Upper lobe of left lung (tissue), 6 donors: ENCODE results near the gene CRPPA. TPM values are rescaled to one million over a fixed set of nuclear protein-coding genes. Genes with fewer than 3 reads are reported as not detected.

Experiments used
- ATAC-seq, 2 donors: fragments of 200-7000 bp; cut with Tn5 transposase; one replicate each; pipeline ENCODE4 v1.9.1; 2022; ENCODE audit warnings: mild to moderate bottlenecking in 2 of 2, moderate library complexity in 2 of 2; ENCODE audit not compliant: low FRiP score in 2 of 2
- DNase-seq, 2 donors: peaks; one replicate each; pipeline ENCODE4 v3.0.0-alpha.2; 2019 to 2020
- H3K27ac ChIP-seq, 4 donors: fragments of 200-600 bp; sonication (generic); one replicate each; pipeline ENCODE4 v1.5.1; 2016 to 2019
- H3K27me3 ChIP-seq, 4 donors: fragments of 200-600 bp; sonication (generic); one replicate each; pipeline ENCODE4 v1.5.1; 2017 to 2019
- H3K36me3 ChIP-seq, 4 donors: fragments of 200-600 bp; sonication (generic); one replicate each; pipeline ENCODE4 v1.5.1; 2016 to 2019
- H3K4me1 ChIP-seq, 4 donors: fragments of 200-600 bp; sonication (generic); one replicate each; pipeline ENCODE4 v1.5.1; 2018 to 2019
- H3K4me3 ChIP-seq, 4 donors: fragments of 200-600 bp; sonication (generic); one replicate each; pipeline ENCODE4 v1.5.1; 2017 to 2019; ENCODE audit warnings: mild to moderate bottlenecking in 2 of 4, moderate library complexity in 1 of 4
- H3K9me3 ChIP-seq, 4 donors: fragments of 200-600 bp; sonication (generic); one replicate each; pipeline ENCODE4 v1.5.1; 2018 to 2019
- EP300 ChIP-seq, 4 donors: sonication (generic); formaldehyde crosslinking; IDR thresholded peaks; one replicate each; pipeline ENCODE4 v1.5.1; 2017; ENCODE audit warnings: antibody characterized with exemption in 4 of 4, control low read depth in 2 of 4
- POLR2A ChIP-seq, 4 donors: fragments of 450-650 bp; IDR thresholded peaks; one replicate each; pipeline ENCODE4 v1.5.1; 2016 to 2017; ENCODE audit warnings: antibody characterized with exemption in 4 of 4, mild to moderate bottlenecking in 2 of 4
- POLR2AphosphoS5 ChIP-seq, 2 donors: sonication (generic); formaldehyde crosslinking; IDR thresholded peaks; one replicate each; pipeline ENCODE4 v1.5.1; 2017; ENCODE audit warnings: antibody characterized with exemption in 2 of 2
- WGBS, 2 donors: methylation state at CpG; one replicate each; pipeline ENCODE4 v1.1.5; 2017 to 2018; 5-methylcytosine and 5-hydroxymethylcytosine counted together
- total RNA-seq, 6 donors: library from RNA; depleted of rRNA in 4 of 6; stranded (reverse); fragments of >200 nt in 4 of 6; gene quantifications; one replicate each; pipeline versions ENCODE4 v1.1.0 to v1.2.1, GENCODE V29; 2016 to 2021
- TF ChIP-seq, protein P1 (sequence below), 6 experiments: fragments of 450-650 bp in 4 of 6; fragments of 200-600 bp in 2 of 6; sonication (generic) in 2 of 6; IDR thresholded peaks; one replicate each; pipeline ENCODE4 v1.5.1; 2016 to 2019; ENCODE audit warnings: antibody characterized with exemption in 6 of 6
- donor health status: DM: no; HTN: no; CAD: no; lungs with moderate emphysema.
- donor health status: DM: no; HTN: yes; CAD: no; lungs with severe emphysema.

The CRPPA gene
- total RNA-seq, 6 donors from 2014 or later, result 1.0 to 3.3 (median 2.4) TPM

DNA sequence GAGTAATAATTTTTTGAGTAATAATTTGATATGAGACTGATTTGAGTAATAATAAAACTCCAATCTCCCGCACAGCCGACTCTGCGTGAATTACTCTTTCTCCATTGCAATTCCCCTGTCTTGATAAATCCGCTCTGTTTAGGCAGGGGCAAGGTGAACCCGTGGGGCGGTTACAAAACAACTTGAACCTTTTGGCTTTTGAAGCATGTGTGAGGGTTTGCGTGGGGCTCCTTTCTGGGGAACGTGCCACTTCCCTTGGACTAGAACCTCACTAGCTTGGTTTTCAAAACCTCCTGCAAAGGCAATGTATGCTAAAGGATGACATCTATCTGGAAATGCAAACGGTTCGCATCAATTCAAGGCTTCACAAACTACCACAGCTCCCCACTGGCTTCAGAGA is 1.5 kb downstream of the CRPPA start:
- Histone ChIP-seq H3K4me1 (peaks cover 13 to 23% (median 15%) of the 10 kb centered on the region in 4 donors), H3K36me3 (no peaks in the 10 kb centered on the region), H3K9me3 (no peaks in the 10 kb centered on the region), H3K27me3 (no peaks in the 10 kb centered on the region), H3K27ac (peak overlapping the region in 3 of 4 donors; percentile 93 to 98 (median 94)), H3K4me3 (peak overlapping the region in 2 of 4 donors; percentile 58 to 71)
- no peak for DNase-seq
- ATAC-seq, result no peak
- TF ChIP-seq, protein P1, sequence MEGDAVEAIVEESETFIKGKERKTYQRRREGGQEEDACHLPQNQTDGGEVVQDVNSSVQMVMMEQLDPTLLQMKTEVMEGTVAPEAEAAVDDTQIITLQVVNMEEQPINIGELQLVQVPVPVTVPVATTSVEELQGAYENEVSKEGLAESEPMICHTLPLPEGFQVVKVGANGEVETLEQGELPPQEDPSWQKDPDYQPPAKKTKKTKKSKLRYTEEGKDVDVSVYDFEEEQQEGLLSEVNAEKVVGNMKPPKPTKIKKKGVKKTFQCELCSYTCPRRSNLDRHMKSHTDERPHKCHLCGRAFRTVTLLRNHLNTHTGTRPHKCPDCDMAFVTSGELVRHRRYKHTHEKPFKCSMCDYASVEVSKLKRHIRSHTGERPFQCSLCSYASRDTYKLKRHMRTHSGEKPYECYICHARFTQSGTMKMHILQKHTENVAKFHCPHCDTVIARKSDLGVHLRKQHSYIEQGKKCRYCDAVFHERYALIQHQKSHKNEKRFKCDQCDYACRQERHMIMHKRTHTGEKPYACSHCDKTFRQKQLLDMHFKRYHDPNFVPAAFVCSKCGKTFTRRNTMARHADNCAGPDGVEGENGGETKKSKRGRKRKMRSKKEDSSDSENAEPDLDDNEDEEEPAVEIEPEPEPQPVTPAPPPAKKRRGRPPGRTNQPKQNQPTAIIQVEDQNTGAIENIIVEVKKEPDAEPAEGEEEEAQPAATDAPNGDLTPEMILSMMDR (IDR thresholded peaks at IDR 0.05), result no peak
- 69 to 74% methylated on average over 10 of the region's 10 CpGs for WGBS, 2 donors

- WGBS, 2 donors, result 100% methylated on average over 1 of the region's 1 CpG
- Histone ChIP-seq H3K4me1 (peaks cover 13 to 23% (median 15%) of the 10 kb centered on the region in 4 donors), H3K4me3 (no peak overlapping the region), H3K27me3 (no peaks in the 10 kb centered on the region), H3K36me3 (no peaks in the 10 kb centered on the region), H3K27ac (no peak overlapping the region), H3K9me3 (no peaks in the 10 kb centered on the region)
- DNase-seq (no peak), ATAC-seq (no peak)
- TF ChIP-seq POLR2AphosphoS5 (IDR thresholded peaks at IDR 0.05) (no peak), EP300 (IDR thresholded peaks at IDR 0.05) (no peak), POLR2A (IDR thresholded peaks at IDR 0.05) (no peak)
- TF ChIP-seq, protein P1 (IDR thresholded peaks at IDR 0.05), result no peak
These were observed 2.2 kb downstream of the CRPPA start for GRCh38 chr7:16419126-16419525.

GRCh38 chr7:16417906-16418305 is 3.4 kb downstream of the CRPPA start:
- Histone ChIP-seq H3K4me3 (no peak overlapping the region), H3K9me3 (no peaks in the 10 kb centered on the region), H3K4me1 (peaks cover 15 to 23% (median 17%) of the 10 kb centered on the region in 4 donors), H3K27me3 (no peaks in the 10 kb centered on the region), H3K36me3 (no peaks in the 10 kb centered on the region), H3K27ac (no peak overlapping the region)
- TF ChIP-seq POLR2A (IDR thresholded peaks at IDR 0.05) (no peak), EP300 (IDR thresholded peaks at IDR 0.05) (no peak), POLR2AphosphoS5 (IDR thresholded peaks at IDR 0.05) (no peak)
- TF ChIP-seq, protein P1 (IDR thresholded peaks at IDR 0.05), result no peak
- WGBS, 2 donors, result 95 to 97% methylated on average over 1 of the region's 1 CpG
- ATAC-seq (no peak), DNase-seq (no peak)

DNA sequence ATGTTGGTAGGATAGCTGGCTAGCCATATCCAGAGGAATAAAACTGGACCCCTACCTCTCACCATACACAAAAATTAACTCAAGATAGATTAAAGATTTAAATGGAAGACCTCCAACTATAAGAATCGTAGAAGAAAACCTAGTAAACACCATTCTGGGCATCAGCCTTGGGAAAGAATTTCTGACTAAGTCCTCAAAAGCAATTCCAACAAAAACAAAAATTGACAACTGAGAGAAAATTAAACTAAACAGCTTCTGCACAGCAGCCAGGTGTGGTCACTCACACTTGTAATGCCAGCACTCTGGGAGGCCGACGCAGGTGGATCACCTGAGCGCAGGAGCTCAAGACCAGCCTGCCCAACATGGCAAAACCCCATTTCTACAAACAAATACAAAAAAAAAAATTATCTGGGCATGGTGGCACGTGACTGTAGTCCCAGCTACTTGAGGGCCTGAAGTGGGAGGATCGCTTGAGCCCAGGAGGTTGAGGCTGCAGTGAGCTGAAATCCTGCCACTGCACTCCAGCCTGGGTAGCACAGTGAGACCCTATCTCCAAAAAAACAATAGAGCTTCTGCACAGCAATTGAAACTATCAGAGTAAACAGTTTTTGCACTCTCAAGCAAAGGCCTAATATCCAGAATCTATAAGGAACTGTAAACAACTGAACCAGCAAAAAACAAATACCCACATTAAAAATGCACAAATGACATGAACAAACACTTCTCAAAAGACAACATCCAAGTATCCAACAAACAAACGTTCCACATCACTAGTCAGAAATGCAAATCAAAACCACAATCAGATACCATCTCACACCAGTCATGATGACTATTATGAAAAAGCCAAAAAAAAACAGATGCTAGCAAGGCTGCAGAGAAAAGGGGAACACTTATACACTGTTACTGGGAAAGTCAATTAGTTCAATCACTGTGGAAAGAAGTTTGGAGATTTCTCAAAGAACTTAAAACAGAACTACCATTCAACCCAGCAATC is 4.8 kb downstream of the CRPPA start:
- peaks cover 11 to 26% (median 17%) of the 10 kb centered on the region in 4 donors for H3K4me1 ChIP-seq
- H3K36me3 ChIP-seq, result no peaks in the 10 kb centered on the region
- H3K27ac ChIP-seq, result no peak overlapping the region
- 64 to 66% methylated on average over 7 of the region's 7 CpGs for WGBS, 2 donors
- no peaks in the 10 kb centered on the region for H3K27me3 ChIP-seq
- DNase-seq (no peak), ATAC-seq (no peak)
- H3K9me3 ChIP-seq, result no peaks in the 10 kb centered on the region
- no peak overlapping the region for H3K4me3 ChIP-seq
- TF ChIP-seq POLR2A (IDR thresholded peaks at IDR 0.05), result no peak
- TF ChIP-seq, protein P1 (IDR thresholded peaks at IDR 0.05), result no peak
- no peak for TF ChIP-seq EP300 (IDR thresholded peaks at IDR 0.05)
- no peak for TF ChIP-seq POLR2AphosphoS5 (IDR thresholded peaks at IDR 0.05)
